Measurements from ENCODE around the gene VDR. TPM values are rescaled to one million over a fixed set of nuclear protein-coding genes. Genes with fewer than 3 reads are reported as not detected.
"Not testable (repeated sequence)": the region's sequence is repeated elsewhere in the genome, so short reads cannot be mapped to it uniquely, and the experiment has no call there.

The VDR gene
- total and polyA plus RNA-seq, 8 donors: 1.2 to 5.5 (median 2.0) TPM

DNA sequence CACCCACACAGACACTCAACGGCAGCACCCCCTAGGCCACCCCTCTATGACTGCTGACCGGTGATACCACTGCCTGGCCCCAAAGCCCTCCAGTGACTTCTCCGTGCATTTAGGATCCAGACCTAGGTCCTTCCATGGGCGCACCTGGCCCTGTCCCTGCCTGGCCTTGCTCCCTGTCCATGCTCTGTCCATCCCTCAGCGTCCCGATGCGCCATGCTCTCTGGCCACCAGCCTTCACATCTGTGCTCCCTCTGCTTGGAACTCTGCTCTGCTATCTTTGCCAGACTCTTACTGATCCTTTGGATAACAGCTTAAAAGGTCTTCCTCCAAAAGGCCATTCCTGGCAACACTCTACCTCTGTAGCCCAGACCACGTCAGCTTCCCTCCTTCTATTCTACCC, 59.7 kb downstream of the VDR start:
- ATAC-seq (peak in 1 of 4 donors; percentile 21), DNase-seq (no peak), FAIRE-seq (no peak)
- WGBS, 2 donors: 89 to 93% methylated on average over 8 of the region's 8 CpGs
- no peaks in the 10 kb centered on the region for H3K4me1 ChIP-seq
- H3K36me3 ChIP-seq: no peaks in the 10 kb centered on the region
- no peak overlapping the region for H3K27ac ChIP-seq
- no peaks in the 10 kb centered on the region for H3K9me3 ChIP-seq
- TF ChIP-seq, protein P1, sequence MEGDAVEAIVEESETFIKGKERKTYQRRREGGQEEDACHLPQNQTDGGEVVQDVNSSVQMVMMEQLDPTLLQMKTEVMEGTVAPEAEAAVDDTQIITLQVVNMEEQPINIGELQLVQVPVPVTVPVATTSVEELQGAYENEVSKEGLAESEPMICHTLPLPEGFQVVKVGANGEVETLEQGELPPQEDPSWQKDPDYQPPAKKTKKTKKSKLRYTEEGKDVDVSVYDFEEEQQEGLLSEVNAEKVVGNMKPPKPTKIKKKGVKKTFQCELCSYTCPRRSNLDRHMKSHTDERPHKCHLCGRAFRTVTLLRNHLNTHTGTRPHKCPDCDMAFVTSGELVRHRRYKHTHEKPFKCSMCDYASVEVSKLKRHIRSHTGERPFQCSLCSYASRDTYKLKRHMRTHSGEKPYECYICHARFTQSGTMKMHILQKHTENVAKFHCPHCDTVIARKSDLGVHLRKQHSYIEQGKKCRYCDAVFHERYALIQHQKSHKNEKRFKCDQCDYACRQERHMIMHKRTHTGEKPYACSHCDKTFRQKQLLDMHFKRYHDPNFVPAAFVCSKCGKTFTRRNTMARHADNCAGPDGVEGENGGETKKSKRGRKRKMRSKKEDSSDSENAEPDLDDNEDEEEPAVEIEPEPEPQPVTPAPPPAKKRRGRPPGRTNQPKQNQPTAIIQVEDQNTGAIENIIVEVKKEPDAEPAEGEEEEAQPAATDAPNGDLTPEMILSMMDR (IDR thresholded peaks at IDR 0.05): no peak
- H3K4me3 ChIP-seq: no peak overlapping the region
- no peaks in the 10 kb centered on the region for H3K27me3 ChIP-seq
- intact Hi-C loops (cut with DNase I): no loop called here

DNA sequence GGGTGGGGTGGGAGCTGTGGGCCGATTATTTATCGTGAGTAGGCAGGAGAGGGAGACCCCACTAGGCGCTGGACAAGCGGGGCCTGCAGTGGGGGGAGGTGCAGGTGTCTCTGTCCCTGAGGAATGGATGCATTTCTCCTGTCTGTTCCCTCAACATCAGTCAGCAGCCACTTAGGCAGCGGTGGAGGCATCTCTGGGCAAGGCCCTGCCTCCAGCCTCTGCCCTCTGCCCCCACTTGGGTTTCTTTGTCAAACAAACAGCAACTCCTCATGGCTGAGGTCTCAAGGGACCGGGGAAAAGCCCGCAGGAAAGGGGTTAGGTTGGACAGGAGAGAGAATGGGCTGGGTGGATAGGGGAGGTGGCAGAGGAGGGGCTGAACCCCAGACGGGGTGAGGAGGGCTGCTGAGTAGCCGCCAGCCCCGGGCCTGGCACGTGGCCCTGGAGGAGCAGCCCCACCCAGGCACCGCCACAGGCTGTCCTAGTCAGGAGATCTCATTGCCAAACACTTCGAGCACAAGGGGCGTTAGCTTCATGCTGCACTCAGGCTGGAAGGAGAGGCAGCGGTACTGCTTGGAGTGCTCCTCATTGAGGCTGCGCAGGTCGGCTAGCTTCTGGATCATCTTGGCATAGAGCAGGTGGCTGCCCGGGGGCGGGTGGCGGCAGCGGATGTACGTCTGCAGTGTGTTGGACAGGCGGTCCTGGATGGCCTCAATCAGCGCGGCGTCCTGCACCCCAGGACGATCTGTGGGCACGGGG, 60.4 kb downstream of the VDR start:
- ATAC-seq: peak in 2 of 4 donors; percentile 26 to 47
- 82 to 83% methylated on average over 26 to 28 of the region's 28 CpGs for WGBS, 2 donors
- no peaks in the 10 kb centered on the region for H3K4me1 ChIP-seq

DNA sequence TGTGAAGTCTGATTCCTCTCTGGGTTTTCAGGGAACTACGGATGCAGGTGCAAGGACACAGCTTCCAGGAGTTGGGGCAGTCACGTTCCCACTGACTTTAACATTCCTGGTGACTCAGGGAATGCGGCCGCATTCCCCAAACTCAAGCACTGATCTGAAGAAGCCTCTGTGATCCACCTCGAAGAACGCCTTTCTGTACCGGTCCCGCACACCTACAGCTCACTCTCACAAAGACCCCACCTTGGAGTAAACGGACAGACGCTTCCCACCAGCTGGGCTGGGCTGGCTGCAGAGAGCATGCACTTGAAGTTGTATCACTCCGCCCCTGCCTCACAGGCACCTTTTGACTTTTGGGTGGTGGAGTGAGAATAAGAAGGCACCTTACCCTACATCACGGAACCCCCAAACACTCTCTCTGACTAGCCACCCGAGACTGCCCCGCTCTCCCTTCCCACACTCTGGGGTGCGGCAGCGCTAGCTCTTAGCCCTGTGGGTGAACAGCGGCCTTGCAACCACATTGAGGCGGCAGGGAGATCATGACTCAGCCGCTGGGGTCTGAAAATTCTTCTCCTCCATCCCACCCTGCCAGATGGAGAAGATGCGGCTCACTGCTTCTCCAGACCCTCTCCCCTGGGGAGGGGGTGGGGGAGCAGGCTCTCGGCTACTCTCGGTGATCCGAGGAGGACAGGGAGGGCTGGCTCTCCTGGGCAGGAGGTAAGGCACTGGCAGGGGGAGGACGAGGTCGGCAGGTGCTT, 61.4 kb downstream of the VDR start:
- Histone ChIP-seq H3K4me1 (no peaks in the 10 kb centered on the region), H3K27me3 (no peaks in the 10 kb centered on the region), H3K36me3 (no peaks in the 10 kb centered on the region), H3K27ac (no peak overlapping the region), H3K4me3 (no peak overlapping the region), H3K9me3 (no peaks in the 10 kb centered on the region)
- intact Hi-C loops (cut with DNase I): no loop called here
- TF ChIP-seq, protein P1 (IDR thresholded peaks at IDR 0.05): no peak
- no peak for ATAC-seq
- 83 to 87% methylated on average over 25 of the region's 25 CpGs for WGBS, 2 donors
- no peak for FAIRE-seq
- DNase-seq: no peak

More for the DNA sequence above, 60.4 kb downstream of the VDR start:
- no peak for DNase-seq
- Histone ChIP-seq H3K27me3 (no peaks in the 10 kb centered on the region), H3K27ac (no peak overlapping the region), H3K36me3 (no peaks in the 10 kb centered on the region), H3K4me3 (no peak overlapping the region), H3K9me3 (no peaks in the 10 kb centered on the region)
- no peak for FAIRE-seq
- intact Hi-C loops (cut with DNase I): no loop called here
- TF ChIP-seq, protein P1 (IDR thresholded peaks at IDR 0.05): no peak

DNA sequence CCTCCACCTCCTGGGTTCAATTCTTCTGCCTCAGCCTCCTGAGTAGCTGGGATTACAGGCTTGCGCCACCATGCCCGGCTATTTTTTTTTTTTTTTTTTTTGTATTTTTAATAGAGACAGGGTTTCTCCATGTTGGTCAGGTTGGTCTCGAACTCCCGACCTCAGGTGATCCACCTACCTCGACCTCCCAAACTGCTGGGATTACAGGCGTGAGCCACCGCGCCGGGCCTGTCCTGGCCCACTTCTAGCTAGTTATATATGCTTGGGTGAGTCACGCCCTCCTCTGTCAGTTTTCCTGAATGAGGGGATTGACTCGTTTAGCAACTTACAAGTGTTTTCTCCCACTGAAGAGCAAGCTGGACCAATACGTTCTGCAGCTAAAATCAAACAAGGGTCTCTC, 62.3 kb downstream of the VDR start:
- H3K4me3 ChIP-seq; H3K27ac ChIP-seq; FAIRE-seq; ATAC-seq; H3K4me1 ChIP-seq; DNase-seq; H3K36me3 ChIP-seq; H3K27me3 ChIP-seq; intact Hi-C loops (cut with DNase I); H3K9me3 ChIP-seq: not testable (repeated sequence)
- 76 to 79% methylated on average over 9 to 12 of the region's 12 CpGs for WGBS, 2 donors

DNA sequence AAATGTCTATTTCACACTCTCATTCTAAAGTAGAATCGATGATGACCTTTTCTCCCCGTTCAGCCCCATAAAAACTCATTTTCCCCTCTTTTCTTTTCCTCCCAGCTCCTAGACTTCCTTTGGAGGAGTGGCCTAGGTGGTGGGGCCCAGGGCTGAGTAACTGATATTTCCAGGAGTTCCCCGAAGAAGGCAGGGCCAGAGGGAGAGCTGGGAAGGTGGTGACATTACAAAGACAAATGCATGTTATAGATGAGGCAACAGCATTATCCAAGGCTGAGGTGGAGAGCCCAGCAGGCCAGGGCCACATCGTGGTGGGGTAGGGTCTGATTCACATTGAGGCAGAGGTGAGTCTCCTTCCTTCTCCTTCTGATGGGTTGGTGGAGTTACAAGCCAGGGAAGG, 62.9 kb downstream of the VDR start:
- Histone ChIP-seq H3K36me3 (no peaks in the 10 kb centered on the region), H3K4me1 (no peaks in the 10 kb centered on the region), H3K27ac (no peak overlapping the region), H3K9me3 (no peaks in the 10 kb centered on the region), H3K27me3 (no peaks in the 10 kb centered on the region), H3K4me3 (no peak overlapping the region)
- WGBS, 2 donors: 55 to 60% methylated on average over 4 of the region's 4 CpGs
- intact Hi-C loops (cut with DNase I): no loop called here
- ATAC-seq: no peak
- TF ChIP-seq, protein P1 (IDR thresholded peaks at IDR 0.05): no peak
- DNase-seq: no peak
- FAIRE-seq: no peak

All from pancreas (tissue), 10 donors.